Measurements from ENCODE around the gene KRTAP10-6. TPM values are rescaled to one million over a fixed set of nuclear protein-coding genes. Genes with fewer than 3 reads are reported as not detected.
"Not testable (repeated sequence)": the region's sequence is repeated elsewhere in the genome, so short reads cannot be mapped to it uniquely, and the experiment has no call there.

KRTAP10-6 gene
- total RNA-seq, 1 donor from 2014 or later: not detected

DNA sequence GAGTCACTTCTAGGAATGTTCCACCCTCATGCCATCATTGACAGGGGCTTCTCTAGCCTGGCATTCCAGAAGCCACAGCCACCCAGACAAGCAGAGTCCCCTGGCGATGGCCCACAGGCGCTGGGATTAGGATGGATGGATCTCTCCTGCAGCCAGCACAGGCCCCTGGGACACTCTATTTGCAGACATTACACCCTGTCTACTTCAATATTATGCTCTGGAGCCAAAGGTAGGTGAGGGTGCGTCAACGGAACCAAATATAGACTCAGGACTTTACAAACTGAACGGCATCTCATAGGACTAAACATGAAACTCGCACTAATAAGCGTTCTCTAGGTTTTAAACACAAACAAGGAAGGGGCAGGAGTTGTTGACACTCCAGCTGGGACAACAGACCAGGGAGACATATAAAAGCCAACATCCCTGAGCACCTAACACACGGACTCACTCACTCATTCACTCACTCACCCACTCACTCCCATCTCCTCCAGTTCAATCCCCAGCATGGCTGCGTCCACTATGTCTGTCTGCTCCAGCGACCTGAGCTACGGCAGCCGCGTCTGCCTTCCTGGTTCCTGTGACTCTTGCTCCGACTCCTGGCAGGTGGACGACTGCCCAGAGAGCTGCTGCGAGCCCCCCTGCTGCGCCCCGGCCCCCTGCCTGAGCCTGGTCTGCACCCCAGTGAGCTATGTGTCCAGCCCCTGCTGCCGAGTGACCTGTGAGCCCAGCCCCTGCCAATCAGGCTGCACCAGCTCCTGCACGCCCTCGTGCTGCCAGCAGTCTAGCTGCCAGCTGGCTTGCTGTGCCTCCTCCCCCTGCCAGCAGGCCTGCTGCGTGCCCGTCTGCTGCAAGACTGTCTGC, 8.0 kb upstream of the KRTAP10-6 start, which contains the start of gene KRTAP10-7:
Gene KRTAP10-7 (plus strand): TSS at position 480 of the 861 bp plus-strand sequence. CDS start 25 bp downstream, at position 505.
- ATAC-seq: peak; percentile 66
- DNase-seq (ENCODE audit: low spot score): not testable (repeated sequence)

DNA sequence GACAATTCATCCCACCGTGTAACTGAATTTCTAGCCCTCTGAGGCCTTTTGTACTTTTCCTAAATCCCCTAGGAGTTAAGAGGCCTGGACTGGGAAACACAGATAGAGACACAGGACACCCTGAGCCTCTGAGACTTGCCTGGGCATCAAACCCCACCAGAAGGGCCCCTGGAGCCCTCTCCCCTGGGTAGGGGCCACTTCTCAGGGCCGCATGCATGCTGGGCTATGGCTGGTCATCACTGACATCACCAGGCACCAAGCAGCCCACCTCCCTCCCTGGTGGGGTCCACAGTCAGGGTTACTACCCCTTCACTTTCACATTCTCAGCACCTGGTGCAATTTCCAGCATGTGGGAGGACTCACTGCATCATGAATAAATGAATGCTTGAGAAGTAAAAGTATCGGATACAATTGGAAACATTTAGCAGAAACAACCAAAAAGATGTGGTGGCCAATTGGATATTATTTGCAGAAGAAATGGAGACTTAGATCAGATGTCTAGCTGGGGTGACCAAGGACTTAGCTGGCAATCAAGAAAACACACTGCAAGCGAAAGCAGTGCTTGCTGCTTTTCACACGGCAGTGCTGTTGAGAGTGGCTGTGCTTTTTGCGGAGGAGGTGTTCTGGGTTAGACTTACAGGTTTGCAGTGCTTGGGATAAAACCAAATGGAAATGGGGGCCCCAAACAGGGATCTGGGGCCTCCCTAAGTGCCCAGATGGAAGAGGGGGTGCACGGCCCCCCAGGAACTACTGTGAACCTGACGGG, 7.1 kb upstream of the KRTAP10-6 start:
- no peak for ATAC-seq
- DNase-seq (ENCODE audit: low spot score): no peak

DNA sequence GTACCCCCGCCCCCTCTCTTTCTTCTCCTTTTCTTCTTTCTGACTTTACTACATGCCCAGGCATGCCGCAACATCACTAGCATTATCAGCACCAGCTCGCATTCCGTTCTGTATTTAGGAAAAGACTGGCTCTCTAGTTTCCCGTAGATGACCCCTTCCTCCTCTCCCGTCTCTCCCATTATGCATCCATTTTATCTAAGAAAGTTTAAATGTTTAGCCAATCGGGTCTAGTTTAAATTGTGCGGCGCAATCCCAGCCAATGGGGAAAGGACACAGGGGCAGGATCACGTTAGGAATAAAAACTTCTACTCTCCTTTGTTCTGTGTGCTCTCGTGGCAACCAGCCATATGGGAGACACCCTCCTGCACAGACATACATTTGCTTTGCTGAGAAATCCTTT, 5.8 kb upstream of the KRTAP10-6 start:
- ATAC-seq: no peak
- no peak for DNase-seq (ENCODE audit: low spot score)

DNA sequence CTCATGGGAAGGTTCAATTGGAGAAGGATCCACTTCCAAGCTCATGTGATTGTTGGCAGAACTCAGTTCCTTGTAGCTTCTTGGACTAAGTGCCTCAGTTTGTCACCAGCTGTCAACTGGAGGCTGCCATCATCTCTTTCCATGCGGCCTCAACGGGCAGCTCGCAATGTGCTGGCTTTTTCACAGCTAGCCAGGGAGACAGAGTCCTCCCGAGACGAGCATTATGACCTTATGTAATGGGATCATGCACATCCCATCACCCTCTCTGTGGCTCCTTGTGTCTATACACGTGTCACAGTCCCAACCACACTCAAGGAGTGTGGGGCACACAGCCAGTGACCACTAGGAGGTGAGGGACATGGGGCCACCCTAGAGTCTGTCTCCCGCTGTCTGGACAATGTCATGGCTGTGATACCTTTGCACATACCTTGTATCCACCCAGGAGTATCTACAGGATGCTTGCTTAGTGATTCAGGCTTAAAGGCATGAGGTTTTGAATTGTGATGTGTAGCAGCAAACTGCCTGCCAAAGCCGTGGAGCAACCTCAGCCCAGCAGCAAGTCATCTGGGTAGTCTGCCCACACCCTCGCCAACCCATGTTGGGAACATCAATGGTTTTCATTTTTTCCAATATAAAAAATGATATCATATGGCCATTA, 3.9 kb upstream of the KRTAP10-6 start:
- DNase-seq (ENCODE audit: low spot score): no peak

DNA sequence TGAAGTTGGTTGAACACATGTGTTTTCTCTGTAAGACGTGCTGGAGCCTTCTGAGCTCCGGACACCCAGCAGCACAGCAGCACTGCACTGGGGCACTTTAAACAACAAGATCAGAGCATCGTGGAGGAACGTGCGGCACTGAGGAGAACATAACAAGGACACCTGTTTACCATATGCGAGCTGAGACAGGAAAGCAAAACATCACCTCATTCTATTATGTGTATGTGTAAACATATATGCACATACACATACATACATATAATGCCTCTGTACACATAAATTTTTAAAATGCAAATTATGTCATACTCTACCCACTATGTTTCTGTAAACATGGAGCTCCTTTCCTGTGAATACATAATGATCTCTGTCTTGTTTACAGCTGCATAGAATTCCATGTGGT, 3.2 kb upstream of the KRTAP10-6 start:
- ATAC-seq: no peak
- no peak for DNase-seq (ENCODE audit: low spot score)

More for the DNA sequence above, 3.9 kb upstream of the KRTAP10-6 start:
- ATAC-seq: no peak

DNA sequence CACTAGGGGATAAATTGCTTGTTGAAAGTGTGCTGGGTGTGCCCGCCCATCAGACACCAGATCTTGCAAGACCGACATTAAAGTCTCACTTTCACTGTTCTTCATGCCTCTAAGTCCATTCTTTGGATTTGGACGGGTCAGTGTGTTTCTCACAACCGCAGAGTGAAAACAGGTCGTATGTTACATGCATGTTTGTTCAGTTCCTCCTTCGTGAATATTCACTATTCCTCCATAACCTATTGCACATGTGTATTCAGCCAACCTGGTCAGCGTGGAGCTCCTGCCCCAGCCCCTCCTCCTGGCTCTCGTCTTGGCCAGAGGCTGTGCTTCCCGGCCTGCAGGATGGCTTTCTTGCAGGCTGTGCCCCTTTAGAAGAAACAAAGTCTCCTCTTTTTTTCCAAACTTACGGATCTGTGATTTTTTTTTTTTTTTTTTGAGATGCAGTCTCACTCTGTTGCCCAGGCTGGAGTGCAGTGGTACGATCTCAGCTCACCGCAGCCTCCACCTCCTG, 2.2 kb upstream of the KRTAP10-6 start:
- DNase-seq (ENCODE audit: low spot score) (no peak), ATAC-seq (no peak)

DNA sequence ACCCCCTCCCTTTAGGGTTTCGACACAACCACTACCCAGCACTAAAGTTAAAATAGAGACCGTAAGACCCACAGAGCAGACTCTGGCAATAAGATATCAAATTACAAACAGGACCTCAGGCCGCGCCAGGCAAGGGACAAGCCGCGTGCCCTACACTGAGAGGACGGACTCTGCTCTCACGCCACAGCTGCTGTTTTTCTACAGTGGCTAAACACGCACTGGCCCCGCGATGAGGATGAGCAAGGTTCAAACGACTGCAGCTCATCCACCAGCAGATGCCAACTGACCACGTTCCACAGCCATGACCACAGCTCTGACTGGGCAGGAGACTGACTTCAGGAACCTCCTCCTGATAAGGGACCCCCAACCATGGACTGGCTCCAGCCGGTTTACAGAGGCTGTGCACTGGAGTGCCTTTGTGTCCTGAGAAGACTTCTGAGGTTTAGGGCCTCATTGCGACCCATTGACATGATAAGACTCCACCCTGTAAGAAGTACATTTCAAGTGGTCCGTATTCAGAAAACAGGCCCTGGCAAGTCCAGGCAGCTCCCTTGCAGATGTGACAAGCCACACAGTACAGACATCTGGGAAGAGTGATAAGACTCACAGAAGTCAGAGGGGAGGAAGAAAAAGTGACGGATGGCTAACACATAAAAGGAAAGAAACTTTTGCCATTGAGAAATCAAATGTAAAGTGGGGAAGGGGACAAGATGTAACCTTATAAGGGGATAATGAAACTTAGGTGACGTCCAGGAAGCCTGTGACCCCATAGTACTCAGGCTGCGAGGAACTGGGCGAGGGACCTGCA, 1.5 kb upstream of the KRTAP10-6 start:
- DNase-seq (ENCODE audit: low spot score) (peak; percentile 96), ATAC-seq (peak; percentile 76)

DNA sequence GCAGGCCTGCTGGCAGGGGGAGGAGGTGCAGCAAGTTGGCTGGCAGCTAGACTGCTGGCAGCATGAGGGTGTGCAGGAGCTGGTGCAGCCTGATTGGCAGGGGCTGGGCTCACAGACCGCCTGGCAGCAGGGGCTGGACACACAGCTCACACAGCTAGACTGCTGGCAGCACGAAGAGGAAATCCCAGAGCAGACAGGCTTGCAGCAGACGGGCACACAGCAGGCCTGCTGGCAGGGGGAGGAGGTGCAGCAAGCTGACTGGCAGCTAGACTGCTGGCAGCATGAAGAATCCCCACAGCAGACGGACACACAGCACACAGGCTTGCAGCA, 539 bp downstream of the KRTAP10-6 start:
- ATAC-seq: peak; percentile 4
- not testable (repeated sequence) for DNase-seq (ENCODE audit: low spot score)

DNA sequence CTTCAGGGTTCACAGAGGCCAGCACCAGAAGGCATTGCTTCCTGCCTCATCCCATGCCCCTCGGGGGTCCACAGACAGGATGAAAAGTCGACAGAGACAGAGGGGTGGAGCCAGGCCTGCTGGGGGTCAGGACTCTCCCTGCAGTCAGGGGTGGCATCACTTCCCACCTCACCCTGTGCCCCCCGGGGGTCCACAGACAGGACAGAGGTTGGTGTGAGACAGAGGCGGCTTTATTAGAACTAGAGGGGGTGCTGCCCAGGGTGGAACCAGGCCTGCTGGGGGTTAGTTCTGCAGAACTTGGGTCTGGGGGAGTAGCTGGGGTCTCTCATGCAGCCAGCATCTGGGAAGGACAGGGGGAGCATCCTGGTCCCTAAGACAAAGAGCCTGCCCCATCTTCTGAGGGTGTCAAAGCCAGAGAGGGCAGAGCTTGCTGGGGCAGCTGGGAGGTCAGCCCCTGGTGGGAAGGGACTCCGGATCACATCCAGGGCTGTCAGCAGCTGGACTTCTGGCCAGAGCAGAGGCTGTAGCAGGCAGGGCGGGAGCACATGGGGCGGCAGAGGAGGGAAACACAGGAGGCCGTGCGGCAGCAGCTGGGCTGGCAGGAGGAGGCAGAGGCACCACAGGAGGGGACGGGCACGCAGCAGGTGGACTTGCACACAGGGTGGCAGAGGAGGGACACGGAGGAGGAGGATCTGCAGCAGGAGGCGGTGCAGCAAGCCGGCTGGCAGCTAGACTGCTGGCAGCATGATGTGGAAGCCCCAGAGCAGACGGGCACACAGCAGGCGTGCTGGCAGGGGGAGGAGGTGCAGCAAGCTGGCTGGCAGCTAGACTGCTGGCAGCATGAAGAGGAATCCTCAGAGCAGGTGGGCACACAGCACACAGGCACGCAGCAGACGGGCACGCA, 1.2 kb downstream of the KRTAP10-6 start:
- ATAC-seq (peak; percentile 36), DNase-seq (ENCODE audit: low spot score) (peak; percentile 51)

DNA sequence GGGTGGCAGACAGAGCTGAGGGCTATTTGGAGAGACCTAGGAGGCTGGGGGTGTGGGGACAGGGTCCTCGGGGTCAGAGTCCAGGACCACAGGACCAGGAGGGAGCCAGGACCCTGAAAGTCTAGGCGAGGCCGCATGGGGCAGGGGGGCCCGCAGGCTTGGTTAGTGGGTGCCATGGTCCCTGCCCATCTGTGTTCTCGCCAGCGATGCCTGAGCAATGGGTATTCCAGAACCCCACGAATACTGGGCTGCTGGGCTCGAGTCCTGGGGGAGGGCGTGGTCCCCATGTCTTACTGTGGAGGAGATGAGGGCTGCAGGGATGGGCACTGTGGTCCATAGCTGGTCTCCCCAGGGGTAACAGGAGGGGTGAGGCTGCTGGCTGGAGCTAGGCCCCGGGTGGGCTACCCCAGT, 2.0 kb downstream of the KRTAP10-6 start:
- DNase-seq (ENCODE audit: low spot score): peak; percentile 39
- no peak for ATAC-seq

DNA sequence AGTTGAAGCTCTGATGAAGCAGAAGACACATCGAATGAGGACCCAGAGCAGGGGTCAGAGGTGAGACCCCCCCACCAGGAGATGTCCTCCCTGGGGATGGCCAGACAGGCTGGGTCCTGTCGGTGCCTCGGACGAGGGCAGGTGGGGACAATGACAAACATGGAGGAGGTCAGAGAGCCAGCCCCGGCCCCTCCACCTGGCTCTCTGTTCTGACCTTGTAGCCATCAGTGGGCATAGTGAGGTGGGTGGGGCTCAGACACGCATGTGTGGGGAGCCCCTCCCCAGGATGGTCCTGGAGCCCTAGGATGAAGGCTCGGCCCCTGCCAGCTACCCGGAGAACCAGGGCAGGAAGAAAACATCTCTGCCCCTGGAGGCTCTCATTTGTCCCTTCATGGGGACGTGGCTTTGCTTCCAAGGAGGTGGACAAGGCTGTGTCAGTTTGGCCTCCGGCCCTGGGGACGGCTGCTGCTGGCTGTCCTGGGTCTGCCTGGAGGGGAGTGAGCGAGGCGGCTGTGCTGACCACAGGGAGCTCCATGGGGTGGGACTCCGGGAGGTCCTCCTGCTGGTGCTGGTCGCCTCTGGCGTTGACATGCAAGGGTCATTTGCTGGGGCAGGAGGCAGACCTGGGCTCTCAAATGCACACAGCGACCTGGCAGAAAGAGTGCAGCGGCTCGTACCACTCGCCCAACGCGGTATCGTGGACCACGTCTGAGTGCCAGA, 2.6 kb downstream of the KRTAP10-6 start:
- DNase-seq (ENCODE audit: low spot score): peak; percentile 41
- no peak for ATAC-seq

DNA sequence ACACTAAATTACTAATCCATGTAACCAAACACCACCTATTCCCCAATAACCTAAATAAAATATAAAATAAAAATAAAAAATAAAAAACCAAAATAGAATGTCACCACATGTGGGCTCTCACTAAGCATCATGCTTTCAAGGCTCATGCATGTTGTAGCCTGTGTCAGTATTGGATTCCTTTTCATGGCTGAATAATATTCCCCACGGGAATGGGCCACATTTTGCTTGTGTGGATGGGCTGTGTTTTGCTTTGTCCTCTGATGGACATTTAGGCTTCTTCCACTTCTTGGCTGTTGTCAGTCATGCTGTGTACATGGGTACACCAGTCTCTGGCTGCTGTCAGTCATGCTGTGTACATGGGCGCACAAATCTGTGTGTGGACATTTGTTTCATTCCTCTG, 3.2 kb downstream of the KRTAP10-6 start:
- ATAC-seq: no peak

DNA sequence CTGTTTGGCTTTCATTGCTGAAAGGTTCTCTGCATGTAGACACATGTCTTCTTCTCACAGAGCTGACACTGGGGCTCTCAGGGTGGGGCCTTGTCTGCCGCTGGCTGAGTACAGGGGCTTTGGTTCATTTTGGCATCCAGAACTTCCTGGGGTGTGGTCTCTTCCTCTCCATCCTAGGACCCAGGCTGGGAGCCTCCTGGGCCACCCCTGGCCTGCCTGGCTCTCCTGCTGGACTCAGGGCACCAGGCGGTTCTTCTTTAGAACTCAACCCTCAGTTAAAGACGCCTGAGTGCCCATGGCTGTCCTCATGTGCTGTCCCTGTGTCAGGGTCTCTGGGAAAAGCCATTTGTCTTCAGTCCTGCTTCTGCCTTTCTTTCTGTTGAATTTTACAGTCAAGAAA, 6.4 kb downstream of the KRTAP10-6 start:
- DNase-seq (ENCODE audit: low spot score) (no peak), ATAC-seq (no peak)

More for the DNA sequence above, 3.2 kb downstream of the KRTAP10-6 start:
- no peak for DNase-seq (ENCODE audit: low spot score)

DNA sequence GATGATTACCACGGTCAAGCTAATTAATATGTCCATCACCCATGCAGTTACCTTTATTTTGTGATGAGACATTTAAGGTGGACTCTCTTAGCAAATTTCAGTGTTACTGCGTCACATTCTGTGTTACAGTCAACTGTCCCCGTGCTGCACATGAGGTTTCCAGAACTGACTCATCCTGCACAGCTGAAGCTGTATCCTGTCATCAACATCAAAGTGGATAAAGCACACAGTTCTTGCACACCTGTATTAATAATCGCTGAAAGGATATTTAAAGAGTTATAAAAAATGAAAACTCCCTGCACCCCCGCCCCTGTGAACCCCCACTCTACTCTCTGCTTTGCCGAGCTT, 8.5 kb downstream of the KRTAP10-6 start:
- ATAC-seq (no peak), DNase-seq (ENCODE audit: low spot score) (no peak)

DNA sequence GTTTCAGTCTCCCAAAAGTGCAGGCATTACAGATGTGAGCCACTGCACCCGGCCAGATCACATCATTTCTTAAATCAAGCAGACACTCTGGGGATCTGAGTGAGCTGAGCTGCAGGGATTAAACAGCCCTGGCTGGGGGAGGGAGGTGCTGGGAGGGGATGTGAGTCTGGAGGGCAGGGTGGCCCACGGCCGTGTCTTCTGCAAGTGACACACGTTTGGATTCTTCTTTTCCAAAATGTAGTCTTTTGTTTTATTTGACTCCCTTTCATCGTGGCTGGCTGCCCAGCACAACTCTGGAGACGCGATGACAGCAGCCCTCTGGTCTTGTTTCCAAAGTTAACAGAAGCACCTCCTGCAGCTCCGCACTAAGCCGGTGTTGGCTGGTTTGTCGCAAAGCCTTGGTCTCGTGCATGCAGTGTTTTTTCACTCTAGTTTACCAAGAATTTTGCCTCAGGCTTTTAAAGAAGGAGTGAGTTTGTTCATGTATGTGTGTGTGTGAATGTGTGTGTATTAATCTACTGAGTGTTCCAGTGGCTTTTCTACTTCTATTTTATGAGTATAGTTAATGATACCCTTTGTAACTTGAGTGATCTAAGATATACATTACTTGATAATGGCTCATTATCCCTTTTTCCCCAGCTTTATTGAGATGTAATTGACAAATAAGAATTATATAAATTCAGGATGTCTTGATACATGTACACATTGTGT, 9.1 kb downstream of the KRTAP10-6 start:
- peak; percentile 86 for ATAC-seq

DNA sequence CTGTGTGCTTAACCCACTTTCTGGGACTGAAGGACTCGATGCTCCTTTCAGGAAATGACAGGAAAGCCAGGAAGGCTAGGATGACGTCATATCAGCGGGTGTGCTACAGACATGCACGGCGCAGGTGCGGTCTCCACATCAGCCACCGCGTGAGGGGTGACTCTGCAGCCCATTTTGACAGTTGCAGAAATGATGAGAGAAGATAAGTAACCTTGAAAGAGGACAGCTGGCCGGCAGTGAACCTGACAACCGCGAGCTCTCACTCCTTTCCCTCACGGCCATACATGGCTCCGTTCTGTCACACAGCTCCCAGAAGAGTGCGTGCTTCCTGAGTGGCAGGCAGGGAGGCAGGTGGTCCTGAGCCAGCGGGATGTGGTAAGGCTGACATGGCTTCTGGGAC, 10.2 kb downstream of the KRTAP10-6 start:
- ATAC-seq (no peak), DNase-seq (ENCODE audit: low spot score) (no peak)

More for the DNA sequence above, 9.1 kb downstream of the KRTAP10-6 start:
- peak; percentile 49 for DNase-seq (ENCODE audit: low spot score)

DNA sequence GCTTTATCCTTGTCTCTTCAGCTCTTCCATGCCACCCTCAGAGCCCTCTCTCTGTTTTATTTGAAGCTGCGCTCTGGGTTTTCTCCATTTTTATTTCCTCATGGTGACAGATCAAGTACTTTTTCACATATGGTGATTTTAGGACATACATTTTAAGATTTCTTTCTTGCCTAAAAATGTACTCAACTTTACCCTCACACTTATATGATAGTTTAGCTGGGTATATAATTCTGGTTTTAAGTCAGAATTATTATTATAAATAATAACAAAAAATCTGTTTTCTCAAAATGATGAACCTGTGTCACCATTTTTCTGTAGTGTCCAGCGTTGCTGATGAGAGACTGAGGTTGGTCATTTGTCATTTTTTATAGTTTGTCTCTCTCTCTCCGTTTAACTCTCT, 11.1 kb downstream of the KRTAP10-6 start:
- DNase-seq (ENCODE audit: low spot score) (no peak), ATAC-seq (no peak)

DNA sequence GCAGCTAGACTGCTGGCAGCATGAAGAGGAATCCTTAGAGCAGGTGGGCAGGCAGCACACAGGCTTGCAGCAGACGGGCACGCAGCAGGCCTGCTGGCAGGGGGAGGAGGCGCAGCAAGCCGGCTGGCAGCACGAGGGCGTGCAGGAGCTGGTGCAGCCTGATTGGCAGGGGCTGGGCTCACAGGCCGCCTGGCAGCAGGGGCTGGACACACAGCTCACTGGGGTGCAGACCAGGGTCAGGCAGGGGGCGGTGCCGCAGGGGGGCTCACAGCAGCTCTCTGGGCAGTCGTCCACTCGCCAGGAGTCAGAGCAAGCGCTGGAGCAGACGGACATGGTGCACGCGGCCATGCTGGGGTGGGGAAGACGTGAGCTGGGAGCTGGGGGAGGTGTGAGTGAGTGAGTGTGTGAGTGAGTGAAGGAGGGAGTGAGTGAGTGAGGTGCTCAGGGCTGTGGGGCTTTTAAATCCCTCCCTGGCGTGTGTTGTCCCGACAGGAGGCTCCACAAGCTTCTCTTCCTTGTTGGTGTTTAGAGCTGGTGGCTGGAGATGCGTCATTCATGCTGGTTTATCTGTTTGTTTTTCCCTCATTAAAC, 12.0 kb downstream of the KRTAP10-6 start, which contains the start of gene KRTAP10-5:
Gene KRTAP10-5 (minus strand): TSS at position 374 of the 591 bp plus-strand sequence. CDS start 26 bp downstream, at position 348.
- DNase-seq (ENCODE audit: low spot score) (peak; percentile 43), ATAC-seq (peak; percentile 47)
